GM12878 (cell line): Measurements from ENCODE around the gene CARF. TPM values are rescaled to one million over a fixed set of nuclear protein-coding genes. Genes with fewer than 3 reads are reported as not detected.

Experiments
- ASH2L ChIP-seq: fragments of 300-600, 200-600 bp; sonication (generic); IDR thresholded peaks from 2 replicates; pipeline ENCODE4 v1.6.1; 2017; ENCODE audit warnings: low read depth, mild to moderate bottlenecking, borderline replicate concordance
- BHLHE40 ChIP-seq, 2 experiments: fragments of 450-650 bp in 1 of 2; IDR thresholded peaks; 2 replicates each; pipeline ENCODE4 v1.6.1; 2011 to 2017; ENCODE audit warnings: low read depth in 2 of 2, borderline replicate concordance in 1 of 2, improper control_type of control experiment in 1 of 2, low read length in 1 of 2, mild to moderate bottlenecking in 1 of 2
- CBFB ChIP-seq: IDR thresholded peaks from 2 replicates; pipeline ENCODE4 v1.6.1; 2016; ENCODE audit warnings: antibody characterized with exemption, low read depth
- CHD2 ChIP-seq: IDR thresholded peaks from 2 replicates; pipeline ENCODE4 v1.6.1; 2011; ENCODE audit warnings: low read depth, low read length, improper control_type of control experiment, borderline replicate concordance
- DPF2 ChIP-seq: fragments of 450-650 bp; IDR thresholded peaks from 2 replicates; pipeline ENCODE4 v1.6.1; 2017; ENCODE audit warnings: mild to moderate bottlenecking
- GABPA ChIP-seq: IDR thresholded peaks from 2 replicates; pipeline ENCODE4 v1.6.1; 2014; ENCODE audit warnings: antibody characterized with exemption, low read depth, mild to moderate bottlenecking, inconsistent platforms
- IKZF1 ChIP-seq: fragments of 450-650 bp; conservative IDR thresholded peaks from 2 replicates; pipeline ENCODE4 v1.6.1; 2017; ENCODE audit warnings: antibody characterized with exemption, mild to moderate bottlenecking
- IKZF2 ChIP-seq, 2 experiments: fragments of 450-650 bp; IDR thresholded peaks; 2 replicates each; pipeline ENCODE4 v1.6.1; 2017; ENCODE audit warnings: mild to moderate bottlenecking in 2 of 2, moderate library complexity in 2 of 2
- IRF4 ChIP-seq: IDR thresholded peaks from 2 replicates; pipeline ENCODE4 v1.6.1; 2011; ENCODE audit warnings: low read depth, low read length
- KAT2A ChIP-seq: conservative IDR thresholded peaks from 2 replicates; pipeline ENCODE4 v1.6.1; 2011; ENCODE audit warnings: low read depth, low read length; ENCODE audit not compliant: control insufficient read depth
- LARP7 ChIP-seq: fragments of 450-650 bp; IDR thresholded peaks from 2 replicates; pipeline ENCODE4 v1.6.1; 2017; ENCODE audit warnings: mild to moderate bottlenecking
- MXI1 ChIP-seq: fragments of 150-350 bp; IDR thresholded peaks from 2 replicates; pipeline ENCODE4 v1.6.1; 2011; ENCODE audit warnings: low read depth, mild to moderate bottlenecking, inconsistent platforms, low read length, improper control_type of control experiment
- NR2C1 ChIP-seq: fragments of 450-650 bp; IDR thresholded peaks from 2 replicates; pipeline ENCODE4 v1.6.1; 2017; ENCODE audit warnings: antibody characterized with exemption, mild to moderate bottlenecking, moderate library complexity
- POLR2AphosphoS5 ChIP-seq: IDR thresholded peaks from 2 replicates; pipeline ENCODE4 v1.6.1; 2011; ENCODE audit warnings: mild to moderate bottlenecking, low read length, inconsistent platforms
- RBBP5 ChIP-seq: fragments of 200-600 bp; sonication (generic); conservative IDR thresholded peaks from 2 replicates; pipeline ENCODE4 v1.6.1; 2016
- STAT1 ChIP-seq: fragments of 450-650 bp; conservative IDR thresholded peaks from 2 replicates; pipeline ENCODE4 v1.6.1; 2014; ENCODE audit warnings: antibody characterized with exemption, mild to moderate bottlenecking
- TARDBP ChIP-seq: IDR thresholded peaks from 2 replicates; pipeline ENCODE4 v1.6.1; 2016; ENCODE audit warnings: borderline replicate concordance
- USF1 ChIP-seq: IDR thresholded peaks from 2 replicates; pipeline ENCODE4 v1.6.1; 2011; ENCODE audit warnings: borderline replicate concordance, low read depth, mild to moderate bottlenecking, moderate library complexity, mixed read lengths, low read length; ENCODE audit not compliant: insufficient read depth; ENCODE audit errors: extremely low read length
- ZNF24 ChIP-seq: fragments of 450-650 bp; IDR thresholded peaks from 2 replicates; pipeline ENCODE4 v1.6.1; 2017; ENCODE audit warnings: antibody characterized with exemption, mild to moderate bottlenecking
- ZSCAN29 ChIP-seq: fragments of 450-650 bp; IDR thresholded peaks from 2 replicates; pipeline ENCODE4 v1.6.1; 2017; ENCODE audit warnings: mild to moderate bottlenecking, moderate library complexity
- polyA plus RNA-seq, 11 experiments: library from polyadenylated mRNA; depleted of rRNA in 4 of 11; unstranded in 6 of 11; stranded (reverse) in 5 of 11; fragments of >200 nt; fragmentation: Nextera tagmentation in 4 of 11; fragmentation: Illumina TruSeq in 1 of 11; extraction: Ambion mirVana in 4 of 11; extraction: Trizol in 1 of 11; gene quantifications; 1 replicate in 1 of 11; 2 replicates in 10 of 11; pipeline versions ENCODE4 v1.2.1 to v1.2.3, GENCODE V29; 2011 to 2016; ENCODE audit warnings: inconsistent platforms in 2 of 11, missing spikeins in 2 of 11, low read depth in 1 of 11
- total RNA-seq, 4 experiments: library from RNA; depleted of rRNA in 3 of 4; stranded (reverse); fragments of >200 nt in 3 of 4; fragmentation: Illumina TruSeq in 1 of 4; extraction: Trizol in 1 of 4; gene quantifications; 2 replicates each; pipeline versions ENCODE4 v1.2.1 to v1.2.3, GENCODE V29; 2013 to 2021
- TF ChIP-seq, protein P1 (sequence below): IDR thresholded peaks from 2 replicates; pipeline ENCODE4 v1.6.1; 2012; ENCODE audit warnings: low read depth, low read length, improper control_type of control experiment
- TF ChIP-seq, protein P2 (sequence below): fragments of 450-650 bp; IDR thresholded peaks from 2 replicates; pipeline ENCODE4 v1.6.1; 2016; ENCODE audit warnings: mild to moderate bottlenecking, moderate library complexity, borderline replicate concordance
- TF ChIP-seq, protein P3 (sequence below): IDR thresholded peaks from 2 replicates; pipeline ENCODE4 v1.6.1; 2012; ENCODE audit warnings: low read depth, low read length, improper control_type of control experiment

The CARF gene
- total and polyA plus RNA-seq, 10 of the 15 experiments (the other 5 are each of a cell fraction or from before 2014, with no cell fraction given), result 1.8 to 11.5 (median 6.9) TPM

DNA sequence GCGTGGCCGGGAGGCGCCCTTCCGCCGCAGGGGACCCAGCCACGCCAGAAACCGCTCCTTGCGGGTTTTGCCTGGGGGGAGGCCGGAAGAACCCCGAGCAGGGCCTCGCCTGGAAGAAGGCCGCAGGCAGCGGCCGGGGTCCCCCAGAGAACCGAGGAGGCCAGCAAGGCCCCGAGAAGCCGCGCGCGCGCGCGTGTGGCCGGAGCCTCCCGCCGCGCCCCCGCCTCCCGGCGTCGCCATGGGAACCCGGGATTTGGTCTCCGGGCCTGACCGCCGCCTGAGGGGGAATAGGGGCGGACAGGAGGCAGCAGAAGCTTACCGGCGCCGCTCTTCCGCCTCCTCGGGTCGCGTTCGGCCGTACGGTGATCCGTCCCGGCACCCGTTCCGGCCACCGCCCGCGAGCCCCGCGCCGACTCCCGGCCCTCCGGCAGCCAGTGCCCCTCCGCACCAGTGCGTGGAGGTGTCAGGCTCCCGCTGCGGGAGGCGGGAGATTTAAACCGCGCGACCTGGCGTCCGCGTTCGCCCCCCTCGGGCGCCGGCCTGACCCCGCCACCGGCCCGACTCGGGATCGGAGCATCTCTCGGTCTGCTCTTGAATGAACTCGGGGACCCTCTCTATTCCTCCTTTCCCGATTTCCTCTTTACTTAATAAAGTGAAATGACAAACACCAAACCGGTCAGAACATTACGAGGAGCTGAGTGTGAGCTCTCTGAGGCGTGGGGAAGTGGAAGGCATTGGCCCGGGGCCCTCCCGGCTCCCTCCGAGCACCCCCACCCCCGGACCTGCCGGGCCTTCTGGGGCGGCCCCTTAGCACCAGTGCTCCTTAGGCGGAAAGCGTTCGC is 40.6 kb upstream of the CARF start, which contains the start of gene ICA1L (continued):
- TF ChIP-seq KAT2A (no peak), LARP7 (peak; percentile 88), RBBP5 (no peak), ZSCAN29 (no peak), IKZF1 (peak; percentile 79), STAT1 (no peak), ZNF24 (no peak), NR2C1 (peak; percentile 14; the same call in 1 of the 2 replicates), POLR2AphosphoS5 (no peak), IRF4 (no peak), DPF2 (peak; percentile 86), TARDBP (no peak), BHLHE40 (IDR thresholded peaks at IDR 0.05; ENCODE audit: borderline replicate concordance in 1 of 2, low read depth in 2 of 2, low read length in 1 of 2) (peak in 1 of 2 experiments; percentile 45; a peak in 3 of 4 replicates), USF1 (no peak), ASH2L (peak; percentile 96; the same call in 1 of the 2 replicates), MXI1 (peak; percentile 57; the same call in 1 of the 2 replicates), CHD2 (peak; percentile 24; the same call in 1 of the 2 replicates), IKZF2 (IDR thresholded peaks at IDR 0.05) (peak in 1 of 2 experiments; percentile 33; a peak in 1 of 4 replicates), GABPA (no peak), CBFB (peak; percentile 40; the same call in 1 of the 2 replicates)
- TF ChIP-seq, protein P1, sequence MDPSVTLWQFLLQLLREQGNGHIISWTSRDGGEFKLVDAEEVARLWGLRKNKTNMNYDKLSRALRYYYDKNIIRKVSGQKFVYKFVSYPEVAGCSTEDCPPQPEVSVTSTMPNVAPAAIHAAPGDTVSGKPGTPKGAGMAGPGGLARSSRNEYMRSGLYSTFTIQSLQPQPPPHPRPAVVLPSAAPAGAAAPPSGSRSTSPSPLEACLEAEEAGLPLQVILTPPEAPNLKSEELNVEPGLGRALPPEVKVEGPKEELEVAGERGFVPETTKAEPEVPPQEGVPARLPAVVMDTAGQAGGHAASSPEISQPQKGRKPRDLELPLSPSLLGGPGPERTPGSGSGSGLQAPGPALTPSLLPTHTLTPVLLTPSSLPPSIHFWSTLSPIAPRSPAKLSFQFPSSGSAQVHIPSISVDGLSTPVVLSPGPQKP, result no peak
- TF ChIP-seq, protein P2, sequence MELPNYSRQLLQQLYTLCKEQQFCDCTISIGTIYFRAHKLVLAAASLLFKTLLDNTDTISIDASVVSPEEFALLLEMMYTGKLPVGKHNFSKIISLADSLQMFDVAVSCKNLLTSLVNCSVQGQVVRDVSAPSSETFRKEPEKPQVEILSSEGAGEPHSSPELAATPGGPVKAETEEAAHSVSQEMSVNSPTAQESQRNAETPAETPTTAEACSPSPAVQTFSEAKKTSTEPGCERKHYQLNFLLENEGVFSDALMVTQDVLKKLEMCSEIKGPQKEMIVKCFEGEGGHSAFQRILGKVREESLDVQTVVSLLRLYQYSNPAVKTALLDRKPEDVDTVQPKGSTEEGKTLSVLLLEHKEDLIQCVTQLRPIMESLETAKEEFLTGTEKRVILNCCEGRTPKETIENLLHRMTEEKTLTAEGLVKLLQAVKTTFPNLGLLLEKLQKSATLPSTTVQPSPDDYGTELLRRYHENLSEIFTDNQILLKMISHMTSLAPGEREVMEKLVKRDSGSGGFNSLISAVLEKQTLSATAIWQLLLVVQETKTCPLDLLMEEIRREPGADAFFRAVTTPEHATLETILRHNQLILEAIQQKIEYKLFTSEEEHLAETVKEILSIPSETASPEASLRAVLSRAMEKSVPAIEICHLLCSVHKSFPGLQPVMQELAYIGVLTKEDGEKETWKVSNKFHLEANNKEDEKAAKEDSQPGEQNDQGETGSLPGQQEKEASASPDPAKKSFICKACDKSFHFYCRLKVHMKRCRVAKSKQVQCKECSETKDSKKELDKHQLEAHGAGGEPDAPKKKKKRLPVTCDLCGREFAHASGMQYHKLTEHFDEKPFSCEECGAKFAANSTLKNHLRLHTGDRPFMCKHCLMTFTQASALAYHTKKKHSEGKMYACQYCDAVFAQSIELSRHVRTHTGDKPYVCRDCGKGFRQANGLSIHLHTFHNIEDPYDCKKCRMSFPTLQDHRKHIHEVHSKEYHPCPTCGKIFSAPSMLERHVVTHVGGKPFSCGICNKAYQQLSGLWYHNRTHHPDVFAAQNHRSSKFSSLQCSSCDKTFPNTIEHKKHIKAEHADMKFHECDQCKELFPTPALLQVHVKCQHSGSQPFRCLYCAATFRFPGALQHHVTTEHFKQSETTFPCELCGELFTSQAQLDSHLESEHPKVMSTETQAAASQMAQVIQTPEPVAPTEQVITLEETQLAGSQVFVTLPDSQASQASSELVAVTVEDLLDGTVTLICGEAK, result no peak
- TF ChIP-seq, protein P3, sequence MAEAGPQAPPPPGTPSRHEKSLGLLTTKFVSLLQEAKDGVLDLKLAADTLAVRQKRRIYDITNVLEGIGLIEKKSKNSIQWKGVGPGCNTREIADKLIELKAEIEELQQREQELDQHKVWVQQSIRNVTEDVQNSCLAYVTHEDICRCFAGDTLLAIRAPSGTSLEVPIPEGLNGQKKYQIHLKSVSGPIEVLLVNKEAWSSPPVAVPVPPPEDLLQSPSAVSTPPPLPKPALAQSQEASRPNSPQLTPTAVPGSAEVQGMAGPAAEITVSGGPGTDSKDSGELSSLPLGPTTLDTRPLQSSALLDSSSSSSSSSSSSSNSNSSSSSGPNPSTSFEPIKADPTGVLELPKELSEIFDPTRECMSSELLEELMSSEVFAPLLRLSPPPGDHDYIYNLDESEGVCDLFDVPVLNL, result peak; percentile 89
